Upper lobe of left lung (tissue), 6 donors: Measurements from ENCODE around the gene ANP32B. TPM values are rescaled to one million over a fixed set of nuclear protein-coding genes. Genes with fewer than 3 reads are reported as not detected.
A peak's percentile ranks its signal among the peaks of the same experiment; 100 is the strongest.

Source experiments
- ATAC-seq, 2 donors: fragments of 200-7000 bp; cut with Tn5 transposase; one replicate each; pipeline ENCODE4 v1.9.1; 2022; ENCODE audit warnings: mild to moderate bottlenecking in 2 of 2, moderate library complexity in 2 of 2; ENCODE audit not compliant: low FRiP score in 2 of 2
- DNase-seq, 2 donors: peaks; one replicate each; pipeline ENCODE4 v3.0.0-alpha.2; 2019 to 2020
- H3K27ac ChIP-seq, 4 donors: fragments of 200-600 bp; sonication (generic); one replicate each; pipeline ENCODE4 v1.5.1; 2016 to 2019
- H3K27me3 ChIP-seq, 4 donors: fragments of 200-600 bp; sonication (generic); one replicate each; pipeline ENCODE4 v1.5.1; 2017 to 2019
- H3K36me3 ChIP-seq, 4 donors: fragments of 200-600 bp; sonication (generic); one replicate each; pipeline ENCODE4 v1.5.1; 2016 to 2019
- H3K4me1 ChIP-seq, 4 donors: fragments of 200-600 bp; sonication (generic); one replicate each; pipeline ENCODE4 v1.5.1; 2018 to 2019
- H3K4me3 ChIP-seq, 4 donors: fragments of 200-600 bp; sonication (generic); one replicate each; pipeline ENCODE4 v1.5.1; 2017 to 2019; ENCODE audit warnings: mild to moderate bottlenecking in 2 of 4, moderate library complexity in 1 of 4
- H3K9me3 ChIP-seq, 4 donors: fragments of 200-600 bp; sonication (generic); one replicate each; pipeline ENCODE4 v1.5.1; 2018 to 2019
- CTCF ChIP-seq, 6 experiments: fragments of 450-650 bp in 4 of 6; fragments of 200-600 bp in 2 of 6; sonication (generic) in 2 of 6; IDR thresholded peaks; one replicate each; pipeline ENCODE4 v1.5.1; 2016 to 2019; ENCODE audit warnings: antibody characterized with exemption in 6 of 6
- EP300 ChIP-seq, 4 donors: sonication (generic); formaldehyde crosslinking; IDR thresholded peaks; one replicate each; pipeline ENCODE4 v1.5.1; 2017; ENCODE audit warnings: antibody characterized with exemption in 4 of 4, control low read depth in 2 of 4
- POLR2A ChIP-seq, 4 donors: fragments of 450-650 bp; IDR thresholded peaks; one replicate each; pipeline ENCODE4 v1.5.1; 2016 to 2017; ENCODE audit warnings: antibody characterized with exemption in 4 of 4, mild to moderate bottlenecking in 2 of 4
- POLR2AphosphoS5 ChIP-seq, 2 donors: sonication (generic); formaldehyde crosslinking; IDR thresholded peaks; one replicate each; pipeline ENCODE4 v1.5.1; 2017; ENCODE audit warnings: antibody characterized with exemption in 2 of 2
- WGBS, 2 donors: methylation state at CpG; one replicate each; pipeline ENCODE4 v1.1.5; 2017 to 2018; 5-methylcytosine and 5-hydroxymethylcytosine counted together
- total RNA-seq, 6 donors: library from RNA; depleted of rRNA in 4 of 6; stranded (reverse); fragments of >200 nt in 4 of 6; gene quantifications; one replicate each; pipeline versions ENCODE4 v1.1.0 to v1.2.1, GENCODE V29; 2016 to 2021
- donor health status: DM: no; HTN: no; CAD: no; lungs with moderate emphysema.
- donor health status: DM: no; HTN: yes; CAD: no; lungs with severe emphysema.

ANP32B gene
- total RNA-seq, 6 donors from 2014 or later = 34.1 to 116 (median 66.0) TPM

DNA sequence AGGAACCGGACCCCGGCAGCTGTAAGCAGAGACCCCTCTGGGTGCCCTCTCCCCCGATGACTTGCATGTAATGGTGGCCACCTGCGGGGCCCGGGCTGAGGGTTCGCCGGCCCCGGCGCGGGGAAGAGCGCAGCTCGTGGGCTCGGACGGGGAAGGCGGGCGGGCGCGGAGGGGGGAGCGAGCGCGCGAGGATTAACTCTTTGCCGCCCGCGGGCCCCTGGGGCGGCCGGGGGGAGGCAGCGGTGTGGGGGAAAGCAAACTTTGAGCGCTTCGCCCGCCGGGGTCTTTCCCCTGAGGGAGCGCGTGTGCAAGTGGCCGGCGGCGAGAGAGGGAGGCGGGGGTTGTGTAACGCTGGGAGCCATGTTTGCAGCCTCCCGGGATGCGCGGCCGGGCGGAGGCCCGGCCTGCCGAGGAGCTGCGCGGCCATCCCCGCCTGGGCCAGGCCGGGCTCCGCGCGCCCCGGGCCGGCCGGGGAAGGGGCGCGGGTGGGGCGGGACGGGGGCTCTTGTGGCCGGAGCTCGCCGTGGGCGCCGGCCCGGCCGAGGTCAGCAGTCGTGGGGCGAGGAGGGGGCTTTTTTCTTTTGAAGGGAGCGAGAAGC, 547 bp downstream of the ANP32B start:
- WGBS, 2 donors = 0% methylated on average over 1 to 34 of the region's 70 CpGs
- Histone ChIP-seq H3K9me3 (no peaks in the 10 kb centered on the region), H3K27me3 (no peaks in the 10 kb centered on the region), H3K4me3 (peak overlapping the region; percentile 50 to 96 (median 90)), H3K36me3 (no peaks in the 10 kb centered on the region), H3K4me1 (peaks cover 24 to 45% (median 28%) of the 10 kb centered on the region in 4 donors), H3K27ac (peak overlapping the region; percentile 94 to 100 (median 97))
- DNase-seq (peak; percentile 47 to 93), ATAC-seq (peak in 1 of 2 donors; percentile 49)
- TF ChIP-seq EP300 (IDR thresholded peaks at IDR 0.05) (no peak), CTCF (IDR thresholded peaks at IDR 0.05) (no peak), POLR2A (IDR thresholded peaks at IDR 0.05) (no peak), POLR2AphosphoS5 (IDR thresholded peaks at IDR 0.05) (no peak)

GRCh38 chr9:97984188-97985057, 1.3 kb downstream of the ANP32B start:
- H3K27me3 ChIP-seq = no peaks in the 10 kb centered on the region
- DNase-seq = peak; percentile 69 to 97
- no peaks in the 10 kb centered on the region for H3K36me3 ChIP-seq
- H3K27ac ChIP-seq = peak overlapping the region; percentile 94 to 100 (median 97)
- H3K4me3 ChIP-seq = peak overlapping the region; percentile 50 to 96 (median 90)
- no peaks in the 10 kb centered on the region for H3K9me3 ChIP-seq
- ATAC-seq = peak; percentile 15 to 72
- H3K4me1 ChIP-seq = peaks cover 30 to 48% (median 34%) of the 10 kb centered on the region in 4 donors
- WGBS, 2 donors = 1 to 2% methylated on average over 11 to 73 of the region's 116 CpGs
- TF ChIP-seq POLR2A (IDR thresholded peaks at IDR 0.05) (peak in 3 of 4 donors; percentile 73 to 82 (median 75)), EP300 (IDR thresholded peaks at IDR 0.05) (no peak), POLR2AphosphoS5 (IDR thresholded peaks at IDR 0.05) (peak; percentile 35 to 59), CTCF (IDR thresholded peaks at IDR 0.05) (peak in 3 of 6 experiments; percentile 7 to 17 (median 8))

DNA sequence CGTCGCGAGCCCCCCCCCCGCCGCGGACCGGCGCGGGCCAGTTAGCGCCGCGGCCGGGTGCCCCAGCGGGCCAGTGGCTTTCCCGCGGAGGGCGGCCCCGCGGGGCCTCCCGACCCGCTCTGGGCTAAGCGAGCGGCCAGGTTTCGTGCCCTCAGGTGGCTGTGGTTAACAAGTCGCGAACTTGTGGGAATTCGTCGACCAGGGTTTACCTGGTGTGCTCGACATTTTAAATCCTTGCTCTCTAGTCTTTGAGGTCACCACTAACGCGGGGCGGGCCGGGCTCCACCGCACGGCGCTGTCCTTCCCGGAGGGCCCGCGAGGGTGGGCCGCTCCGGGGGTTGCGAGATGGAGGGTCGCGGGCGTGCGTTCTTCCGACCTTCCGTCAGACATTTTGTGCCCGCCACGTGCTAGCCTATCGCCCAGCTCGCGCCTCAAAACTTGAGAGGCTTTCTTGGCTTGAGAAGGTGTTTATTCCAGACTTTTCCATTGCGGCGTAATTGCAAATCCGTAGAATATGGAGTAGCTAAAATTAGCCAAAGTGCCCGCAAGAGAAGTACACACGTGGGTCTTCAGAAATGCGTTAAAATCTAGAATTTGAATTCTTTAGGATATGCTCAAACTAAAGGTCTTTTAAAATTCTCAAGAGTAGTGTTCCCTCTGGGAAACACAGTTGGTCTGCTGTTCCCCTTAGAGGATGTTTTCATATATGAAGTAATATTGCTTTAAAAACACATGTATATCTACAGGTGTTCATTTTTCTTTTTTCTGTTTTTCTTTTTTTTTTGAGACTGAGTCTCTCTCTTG, 2.1 kb downstream of the ANP32B start:
- Histone ChIP-seq H3K9me3 (no peaks in the 10 kb centered on the region), H3K36me3 (no peaks in the 10 kb centered on the region), H3K4me3 (peak overlapping the region; percentile 50 to 96 (median 90)), H3K27ac (peak overlapping the region; percentile 94 to 100 (median 97)), H3K4me1 (peaks cover 35 to 52% (median 41%) of the 10 kb centered on the region in 4 donors), H3K27me3 (no peaks in the 10 kb centered on the region)
- DNase-seq (peak in 1 of 2 donors; percentile 24), ATAC-seq (no peak)
- no peak for TF ChIP-seq POLR2A (IDR thresholded peaks at IDR 0.05)
- TF ChIP-seq POLR2AphosphoS5 (IDR thresholded peaks at IDR 0.05) = no peak
- no peak for TF ChIP-seq EP300 (IDR thresholded peaks at IDR 0.05)
- TF ChIP-seq CTCF (IDR thresholded peaks at IDR 0.05) = no peak
- WGBS, 2 donors = 9 to 24% methylated on average over 11 to 46 of the region's 59 CpGs

- TF ChIP-seq POLR2A (IDR thresholded peaks at IDR 0.05) = no peak
- no peak for TF ChIP-seq EP300 (IDR thresholded peaks at IDR 0.05)
- TF ChIP-seq CTCF (IDR thresholded peaks at IDR 0.05) = no peak
- TF ChIP-seq POLR2AphosphoS5 (IDR thresholded peaks at IDR 0.05) = no peak
- DNase-seq (no peak), ATAC-seq (no peak)
- Histone ChIP-seq H3K9me3 (no peaks in the 10 kb centered on the region), H3K4me3 (no peak overlapping the region), H3K36me3 (no peaks in the 10 kb centered on the region), H3K4me1 (peaks cover 38 to 59% (median 47%) of the 10 kb centered on the region in 4 donors), H3K27me3 (no peaks in the 10 kb centered on the region), H3K27ac (no peak overlapping the region)
- WGBS, 2 donors = 82 to 90% methylated on average over 5 of the region's 5 CpGs
Measured at GRCh38 chr9:97987487-97987886, 4.3 kb downstream of the ANP32B start.
